K562 (cell line): Measurements from ENCODE around the gene IFI6. TPM values are rescaled to one million over a fixed set of nuclear protein-coding genes. Genes with fewer than 3 reads are reported as not detected.
A peak's percentile ranks its signal among the peaks of the same experiment; 100 is the strongest.

Experiments used
- BCOR ChIP-seq: fragments of 450-650 bp; IDR thresholded peaks from 2 replicates; pipeline ENCODE4 v1.6.1; 2016
- FOXA1 ChIP-seq: fragments of 450-650 bp; IDR thresholded peaks from 2 replicates; pipeline ENCODE4 v1.6.1; 2016; ENCODE audit warnings: mild to moderate bottlenecking, borderline replicate concordance
- HDAC1 ChIP-seq, 2 experiments: fragments of 450-650 bp; IDR thresholded peaks; 2 replicates each; pipeline ENCODE4 v1.6.1; 2016 to 2017; ENCODE audit warnings: inconsistent platforms in 1 of 2, mild to moderate bottlenecking in 1 of 2, moderate library complexity in 1 of 2
- KDM1A ChIP-seq, 2 experiments: fragments of 450-650 bp; IDR thresholded peaks; 2 replicates each; pipeline ENCODE4 v1.6.1; 2016; ENCODE audit warnings: mild to moderate bottlenecking in 2 of 2
- MAZ ChIP-seq, 2 experiments: fragments of 450-650 bp in 1 of 2; sonication (generic) in 1 of 2; formaldehyde crosslinking; IDR thresholded peaks in 1 of 2; conservative IDR thresholded peaks in 1 of 2; 2 replicates each; pipeline versions ENCODE4 v1.4.0 to v1.5.0; 2020; ENCODE audit warnings: mild to moderate bottlenecking in 1 of 2, missing genetic modification reagents in 1 of 2
- PRMT5 ChIP-seq: sonication (generic); formaldehyde crosslinking; IDR thresholded peaks from 2 replicates; pipeline ENCODE4 v1.5.0; 2020; ENCODE audit warnings: missing genetic modification reagents
- SP1 ChIP-seq: sonication (generic); formaldehyde crosslinking; IDR thresholded peaks from 2 replicates; pipeline ENCODE4 v1.8.1; 2022; ENCODE audit warnings: mild to moderate bottlenecking, missing genetic modification reagents
- YBX1 ChIP-seq: fragments of 450-650 bp; IDR thresholded peaks from 2 replicates; pipeline ENCODE4 v1.7.1; 2016; ENCODE audit warnings: mild to moderate bottlenecking
- ZFPM2 ChIP-seq: fragments of 250-450 bp; sonication (Bioruptor Pico); IDR thresholded peaks from 2 replicates; pipeline ENCODE4 v1.5.1; 2022; ENCODE audit warnings: mild to moderate bottlenecking
- polyA plus RNA-seq, 8 experiments: library from polyadenylated mRNA; depleted of rRNA in 4 of 8; stranded (reverse) in 5 of 8; unstranded in 3 of 8; fragments of >200 nt; fragmentation: Nextera tagmentation in 2 of 8; fragmentation: Illumina TruSeq in 1 of 8; extraction: Ambion mirVana in 2 of 8; extraction: Trizol in 1 of 8; gene quantifications; 2 replicates each; pipeline versions ENCODE4 v1.2.1 to v1.2.3, GENCODE V29; 2011 to 2014; ENCODE audit warnings: inconsistent platforms in 1 of 8, missing spikeins in 1 of 8
- total RNA-seq, 7 experiments: library from RNA; depleted of rRNA in 6 of 7; stranded (reverse); fragments of >200 nt in 6 of 7; fragmentation: Illumina TruSeq in 2 of 7; extraction: Trizol in 2 of 7; gene quantifications; 2 replicates each; pipeline versions ENCODE4 v1.2.1 to v1.2.3, GENCODE V29; 2011 to 2021; ENCODE audit warnings: low replicate concordance in 1 of 7
- TF ChIP-seq, protein P1 (sequence below): fragments of 250-450 bp; sonication (Bioruptor Pico); IDR thresholded peaks from 2 replicates; pipeline ENCODE4 v1.4.0; 2020
- TF ChIP-seq, protein P2 (sequence below): fragments of 250-450 bp; sonication (Bioruptor Pico); IDR thresholded peaks from 2 replicates; pipeline ENCODE4 v1.4.0; 2020
- TF ChIP-seq, protein P3 (sequence below): fragments of 200-800 bp; sonication (Bioruptor generic); IDR thresholded peaks from 2 replicates; pipeline ENCODE4 v1.6.1; 2017; ENCODE audit warnings: missing genetic modification characterization, missing compliant biosample characterization
- TF ChIP-seq, protein P4 (sequence below): sonication (generic); formaldehyde crosslinking; IDR thresholded peaks from 2 replicates; pipeline ENCODE4 v1.9.0; 2022; ENCODE audit warnings: mild to moderate bottlenecking, missing genetic modification reagents
- TF ChIP-seq, protein P5 (sequence below), 2 experiments: IDR thresholded peaks in 1 of 2; conservative IDR thresholded peaks in 1 of 2; 2 replicates each; pipeline ENCODE4 v1.6.1; 2016; ENCODE audit warnings: low read depth in 2 of 2, mild to moderate bottlenecking in 1 of 2, missing compliant biosample characterization in 1 of 2, missing genetic modification characterization in 1 of 2, moderate library complexity in 1 of 2

Gene IFI6
- total and polyA plus RNA-seq, 9 of the 15 experiments (the other 6 are each of a cell fraction or from before 2014, with no cell fraction given), result 0.17 to 4.5 (median 2.2) TPM

DNA sequence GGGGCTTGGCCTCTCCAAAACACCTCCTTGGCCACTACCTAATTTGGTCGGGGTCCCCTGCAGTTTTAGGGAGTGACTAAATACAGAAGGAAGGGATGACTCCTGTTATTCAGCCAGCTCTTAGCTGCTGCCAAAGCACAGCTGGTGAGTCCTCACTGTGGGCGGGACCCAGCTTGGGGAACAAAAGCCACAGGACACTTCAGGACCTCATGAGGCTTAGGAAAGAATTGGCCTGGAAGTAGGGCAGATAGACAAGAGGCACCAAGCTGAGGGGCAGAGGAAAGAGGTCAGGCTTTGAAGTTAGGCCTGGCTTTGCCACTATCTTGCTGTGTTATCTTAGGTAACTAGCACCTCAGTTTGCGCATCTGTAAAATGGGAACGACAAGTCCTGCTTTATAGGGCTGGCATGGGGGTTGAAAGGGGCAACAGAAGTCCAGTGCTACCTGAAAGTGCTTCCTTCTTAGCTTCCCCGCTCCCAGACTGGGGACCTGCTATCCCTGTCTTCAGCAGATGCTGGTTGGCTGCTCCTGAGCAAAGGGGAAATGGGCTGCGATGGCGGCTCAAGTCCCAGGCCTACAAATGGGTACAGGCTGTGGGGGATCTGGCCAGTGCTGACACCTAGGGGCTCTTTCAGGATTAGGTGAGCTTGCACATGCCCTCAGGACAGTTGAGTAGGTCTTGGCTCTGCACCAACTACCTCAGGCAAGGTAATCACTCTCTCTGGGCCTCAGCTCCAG is 15.7 kb downstream of the IFI6 start (continued):
- TF ChIP-seq, protein P1, sequence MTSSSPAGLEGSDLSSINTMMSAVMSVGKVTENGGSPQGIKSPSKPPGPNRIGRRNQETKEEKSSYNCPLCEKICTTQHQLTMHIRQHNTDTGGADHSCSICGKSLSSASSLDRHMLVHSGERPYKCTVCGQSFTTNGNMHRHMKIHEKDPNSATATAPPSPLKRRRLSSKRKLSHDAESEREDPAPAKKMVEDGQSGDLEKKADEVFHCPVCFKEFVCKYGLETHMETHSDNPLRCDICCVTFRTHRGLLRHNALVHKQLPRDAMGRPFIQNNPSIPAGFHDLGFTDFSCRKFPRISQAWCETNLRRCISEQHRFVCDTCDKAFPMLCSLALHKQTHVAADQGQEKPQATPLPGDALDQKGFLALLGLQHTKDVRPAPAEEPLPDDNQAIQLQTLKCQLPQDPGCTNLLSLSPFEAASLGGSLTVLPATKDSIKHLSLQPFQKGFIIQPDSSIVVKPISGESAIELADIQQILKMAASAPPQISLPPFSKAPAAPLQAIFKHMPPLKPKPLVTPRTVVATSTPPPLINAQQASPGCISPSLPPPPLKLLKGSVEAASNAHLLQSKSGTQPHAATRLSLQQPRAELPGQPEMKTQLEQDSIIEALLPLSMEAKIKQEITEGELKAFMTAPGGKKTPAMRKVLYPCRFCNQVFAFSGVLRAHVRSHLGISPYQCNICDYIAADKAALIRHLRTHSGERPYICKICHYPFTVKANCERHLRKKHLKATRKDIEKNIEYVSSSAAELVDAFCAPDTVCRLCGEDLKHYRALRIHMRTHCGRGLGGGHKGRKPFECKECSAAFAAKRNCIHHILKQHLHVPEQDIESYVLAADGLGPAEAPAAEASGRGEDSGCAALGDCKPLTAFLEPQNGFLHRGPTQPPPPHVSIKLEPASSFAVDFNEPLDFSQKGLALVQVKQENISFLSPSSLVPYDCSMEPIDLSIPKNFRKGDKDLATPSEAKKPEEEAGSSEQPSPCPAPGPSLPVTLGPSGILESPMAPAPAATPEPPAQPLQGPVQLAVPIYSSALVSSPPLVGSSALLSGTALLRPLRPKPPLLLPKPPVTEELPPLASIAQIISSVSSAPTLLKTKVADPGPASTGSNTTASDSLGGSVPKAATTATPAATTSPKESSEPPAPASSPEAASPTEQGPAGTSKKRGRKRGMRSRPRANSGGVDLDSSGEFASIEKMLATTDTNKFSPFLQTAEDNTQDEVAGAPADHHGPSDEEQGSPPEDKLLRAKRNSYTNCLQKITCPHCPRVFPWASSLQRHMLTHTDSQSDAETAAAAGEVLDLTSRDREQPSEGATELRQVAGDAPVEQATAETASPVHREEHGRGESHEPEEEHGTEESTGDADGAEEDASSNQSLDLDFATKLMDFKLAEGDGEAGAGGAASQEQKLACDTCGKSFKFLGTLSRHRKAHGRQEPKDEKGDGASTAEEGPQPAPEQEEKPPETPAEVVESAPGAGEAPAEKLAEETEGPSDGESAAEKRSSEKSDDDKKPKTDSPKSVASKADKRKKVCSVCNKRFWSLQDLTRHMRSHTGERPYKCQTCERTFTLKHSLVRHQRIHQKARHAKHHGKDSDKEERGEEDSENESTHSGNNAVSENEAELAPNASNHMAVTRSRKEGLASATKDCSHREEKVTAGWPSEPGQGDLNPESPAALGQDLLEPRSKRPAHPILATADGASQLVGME (CRISPR knock-in tag), result no peak
- TF ChIP-seq BCOR (peak; percentile 100), PRMT5 (no peak), SP1 (0 out of 2 replicates have a peak, but pooled peaks have one; percentile 26), FOXA1 (no peak), ZFPM2 (CRISPR knock-in tag) (no peak), YBX1 (no peak), KDM1A (IDR thresholded peaks at IDR 0.05) (peak; percentile 94 to 98), MAZ (CRISPR knock-in tag; conservative IDR thresholded peaks at IDR 0.05 in 1 of 2, IDR thresholded peaks at IDR 0.05 in 1 of 2) (no peak), HDAC1 (IDR thresholded peaks at IDR 0.05) (peak in 1 of 2 experiments; percentile 59; a peak in 1 of 4 replicates)
- TF ChIP-seq, protein P2, sequence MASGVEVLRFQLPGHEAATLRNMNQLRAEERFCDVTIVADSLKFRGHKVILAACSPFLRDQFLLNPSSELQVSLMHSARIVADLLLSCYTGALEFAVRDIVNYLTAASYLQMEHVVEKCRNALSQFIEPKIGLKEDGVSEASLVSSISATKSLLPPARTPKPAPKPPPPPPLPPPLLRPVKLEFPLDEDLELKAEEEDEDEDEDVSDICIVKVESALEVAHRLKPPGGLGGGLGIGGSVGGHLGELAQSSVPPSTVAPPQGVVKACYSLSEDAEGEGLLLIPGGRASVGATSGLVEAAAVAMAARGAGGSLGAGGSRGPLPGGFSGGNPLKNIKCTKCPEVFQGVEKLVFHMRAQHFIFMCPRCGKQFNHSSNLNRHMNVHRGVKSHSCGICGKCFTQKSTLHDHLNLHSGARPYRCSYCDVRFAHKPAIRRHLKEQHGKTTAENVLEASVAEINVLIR (CRISPR knock-in tag), result no peak
- TF ChIP-seq, protein P3, sequence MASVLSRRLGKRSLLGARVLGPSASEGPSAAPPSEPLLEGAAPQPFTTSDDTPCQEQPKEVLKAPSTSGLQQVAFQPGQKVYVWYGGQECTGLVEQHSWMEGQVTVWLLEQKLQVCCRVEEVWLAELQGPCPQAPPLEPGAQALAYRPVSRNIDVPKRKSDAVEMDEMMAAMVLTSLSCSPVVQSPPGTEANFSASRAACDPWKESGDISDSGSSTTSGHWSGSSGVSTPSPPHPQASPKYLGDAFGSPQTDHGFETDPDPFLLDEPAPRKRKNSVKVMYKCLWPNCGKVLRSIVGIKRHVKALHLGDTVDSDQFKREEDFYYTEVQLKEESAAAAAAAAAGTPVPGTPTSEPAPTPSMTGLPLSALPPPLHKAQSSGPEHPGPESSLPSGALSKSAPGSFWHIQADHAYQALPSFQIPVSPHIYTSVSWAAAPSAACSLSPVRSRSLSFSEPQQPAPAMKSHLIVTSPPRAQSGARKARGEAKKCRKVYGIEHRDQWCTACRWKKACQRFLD (CRISPR knock-in tag), result no peak
- TF ChIP-seq, protein P4, sequence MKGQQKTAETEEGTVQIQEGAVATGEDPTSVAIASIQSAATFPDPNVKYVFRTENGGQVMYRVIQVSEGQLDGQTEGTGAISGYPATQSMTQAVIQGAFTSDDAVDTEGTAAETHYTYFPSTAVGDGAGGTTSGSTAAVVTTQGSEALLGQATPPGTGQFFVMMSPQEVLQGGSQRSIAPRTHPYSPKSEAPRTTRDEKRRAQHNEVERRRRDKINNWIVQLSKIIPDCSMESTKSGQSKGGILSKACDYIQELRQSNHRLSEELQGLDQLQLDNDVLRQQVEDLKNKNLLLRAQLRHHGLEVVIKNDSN, result no peak
- TF ChIP-seq, protein P5, sequence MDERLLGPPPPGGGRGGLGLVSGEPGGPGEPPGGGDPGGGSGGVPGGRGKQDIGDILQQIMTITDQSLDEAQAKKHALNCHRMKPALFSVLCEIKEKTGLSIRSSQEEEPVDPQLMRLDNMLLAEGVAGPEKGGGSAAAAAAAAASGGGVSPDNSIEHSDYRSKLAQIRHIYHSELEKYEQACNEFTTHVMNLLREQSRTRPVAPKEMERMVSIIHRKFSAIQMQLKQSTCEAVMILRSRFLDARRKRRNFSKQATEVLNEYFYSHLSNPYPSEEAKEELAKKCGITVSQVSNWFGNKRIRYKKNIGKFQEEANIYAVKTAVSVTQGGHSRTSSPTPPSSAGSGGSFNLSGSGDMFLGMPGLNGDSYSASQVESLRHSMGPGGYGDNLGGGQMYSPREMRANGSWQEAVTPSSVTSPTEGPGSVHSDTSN (CRISPR knock-in tag; IDR thresholded peaks at IDR 0.05; ENCODE audit: low read depth), result no peak
- TF ChIP-seq, protein P5 (tag; conservative IDR thresholded peaks at IDR 0.05; ENCODE audit: low read depth), result no peak
